UCSD-AML1 (cell line): Measurements from ENCODE around the gene BPIFB6.

ENCODE experiments used
- DNase-seq: peaks from one replicate; lab custom pipeline; 2025; ENCODE audit not compliant: unreplicated experiment; lab: John Stamatoyannopoulos, UW

The BPIFB6 gene

GRCh38 chr20:33002087-33002808 lies 29.2 kb upstream of the BPIFB6 start:
- DNase-seq = no peak

GRCh38 chr20:33004141-33004751 lies 27.2 kb upstream of the BPIFB6 start, which contains the start of gene SUN5:
SUN5 (minus strand) TSS chr20:33004433; CDS start chr20:33004340, 93 bp downstream.
- DNase-seq = no peak

GRCh38 chr20:33005132-33005566 lies 26.3 kb upstream of the BPIFB6 start:
- no peak for DNase-seq

- no peak for DNase-seq
Observed at GRCh38 chr20:33005908-33006775, 25.3 kb upstream of the BPIFB6 start.

- no peak for DNase-seq
Observed at GRCh38 chr20:33006776-33007375, 24.6 kb upstream of the BPIFB6 start.

GRCh38 chr20:33007376-33008335 lies 23.8 kb upstream of the BPIFB6 start, which contains the start of gene BPIFB2:
BPIFB2 (plus strand) TSS chr20:33007704; CDS start chr20:33008575, 871 bp downstream.
- DNase-seq = no peak

GRCh38 chr20:33008336-33009213 lies 22.9 kb upstream of the BPIFB6 start:
- no peak for DNase-seq

- no peak for DNase-seq
Observed at GRCh38 chr20:33009214-33010132, 22.0 kb upstream of the BPIFB6 start.

GRCh38 chr20:33010133-33010504 lies 21.3 kb upstream of the BPIFB6 start:
- no peak for DNase-seq

- no peak for DNase-seq
Observed at GRCh38 chr20:33010674-33011449, 20.6 kb upstream of the BPIFB6 start.

- DNase-seq = no peak
Observed at GRCh38 chr20:33012327-33013189, 18.9 kb upstream of the BPIFB6 start.

GRCh38 chr20:33013701-33014326 lies 17.6 kb upstream of the BPIFB6 start:
- DNase-seq = no peak

- no peak for DNase-seq
Observed at GRCh38 chr20:33014336-33015113, 16.9 kb upstream of the BPIFB6 start.

GRCh38 chr20:33015114-33015484 lies 16.3 kb upstream of the BPIFB6 start:
- no peak for DNase-seq
